Measurements from ENCODE around the gene KIF15.

Gene KIF15

DNA sequence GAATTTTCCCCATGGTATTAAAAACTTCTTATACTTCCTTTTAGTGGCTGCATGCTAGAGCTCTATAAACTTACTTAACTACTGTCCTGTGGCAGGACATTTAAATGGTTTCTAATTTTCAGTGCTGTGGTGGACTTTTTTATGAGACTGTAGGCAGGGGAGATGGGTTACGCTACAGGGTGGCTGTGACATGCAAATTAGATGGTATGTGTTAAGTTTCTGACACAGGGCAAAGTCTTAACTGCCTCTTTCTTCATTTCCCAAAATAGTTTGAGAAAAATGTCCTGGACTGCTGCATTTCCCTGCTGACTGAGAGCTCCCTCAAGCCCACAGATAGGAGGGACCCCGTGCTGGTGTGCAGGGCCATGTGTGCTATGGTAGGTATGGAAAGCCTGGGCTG, 134.8 kb downstream of the KIF15 start:
- Histone ChIP-seq H4K20me1 (ENCODE audit: control insufficient read depth, insufficient read depth, low read depth, low read length) (no peaks in the 10 kb centered on the region), H3K27ac (ENCODE audit: low read depth, low read length) (no peak overlapping the region), H3K36me3 (ENCODE audit: control insufficient read depth, low read length) (no peaks in the 10 kb centered on the region), H3K4me1 (ENCODE audit: control insufficient read depth, low read length) (peaks cover 4% of the 10 kb centered on the region; the same call in 1 of the 2 replicates), H3K4me3 (ENCODE audit: low read length) (no peak overlapping the region), H3K27me3 (ENCODE audit: control insufficient read depth, low read length) (no peaks in the 10 kb centered on the region), H3F3A (ENCODE audit: control insufficient read depth, insufficient read depth) (no peaks in the 10 kb centered on the region), H3K4me2 (ENCODE audit: low read length) (no peak overlapping the region), H3K79me2 (ENCODE audit: control insufficient read depth, low read length) (no peaks in the 10 kb centered on the region), H3K9me3 (ENCODE audit: control insufficient read depth, insufficient read depth, low read length) (no peaks in the 10 kb centered on the region), H3K9me2 (replicated peaks; ENCODE audit: control insufficient read depth, low read length) (no peaks in the 10 kb centered on the region)
- TF ChIP-seq EZH2phosphoT487 (IDR thresholded peaks at IDR 0.05; ENCODE audit: borderline replicate concordance, low read length) = no peak
- TF ChIP-seq, protein P1, sequence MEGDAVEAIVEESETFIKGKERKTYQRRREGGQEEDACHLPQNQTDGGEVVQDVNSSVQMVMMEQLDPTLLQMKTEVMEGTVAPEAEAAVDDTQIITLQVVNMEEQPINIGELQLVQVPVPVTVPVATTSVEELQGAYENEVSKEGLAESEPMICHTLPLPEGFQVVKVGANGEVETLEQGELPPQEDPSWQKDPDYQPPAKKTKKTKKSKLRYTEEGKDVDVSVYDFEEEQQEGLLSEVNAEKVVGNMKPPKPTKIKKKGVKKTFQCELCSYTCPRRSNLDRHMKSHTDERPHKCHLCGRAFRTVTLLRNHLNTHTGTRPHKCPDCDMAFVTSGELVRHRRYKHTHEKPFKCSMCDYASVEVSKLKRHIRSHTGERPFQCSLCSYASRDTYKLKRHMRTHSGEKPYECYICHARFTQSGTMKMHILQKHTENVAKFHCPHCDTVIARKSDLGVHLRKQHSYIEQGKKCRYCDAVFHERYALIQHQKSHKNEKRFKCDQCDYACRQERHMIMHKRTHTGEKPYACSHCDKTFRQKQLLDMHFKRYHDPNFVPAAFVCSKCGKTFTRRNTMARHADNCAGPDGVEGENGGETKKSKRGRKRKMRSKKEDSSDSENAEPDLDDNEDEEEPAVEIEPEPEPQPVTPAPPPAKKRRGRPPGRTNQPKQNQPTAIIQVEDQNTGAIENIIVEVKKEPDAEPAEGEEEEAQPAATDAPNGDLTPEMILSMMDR (IDR thresholded peaks at IDR 0.05; ENCODE audit: low read depth, low read length, poor library complexity, severe bottlenecking) = no peak

DNA sequence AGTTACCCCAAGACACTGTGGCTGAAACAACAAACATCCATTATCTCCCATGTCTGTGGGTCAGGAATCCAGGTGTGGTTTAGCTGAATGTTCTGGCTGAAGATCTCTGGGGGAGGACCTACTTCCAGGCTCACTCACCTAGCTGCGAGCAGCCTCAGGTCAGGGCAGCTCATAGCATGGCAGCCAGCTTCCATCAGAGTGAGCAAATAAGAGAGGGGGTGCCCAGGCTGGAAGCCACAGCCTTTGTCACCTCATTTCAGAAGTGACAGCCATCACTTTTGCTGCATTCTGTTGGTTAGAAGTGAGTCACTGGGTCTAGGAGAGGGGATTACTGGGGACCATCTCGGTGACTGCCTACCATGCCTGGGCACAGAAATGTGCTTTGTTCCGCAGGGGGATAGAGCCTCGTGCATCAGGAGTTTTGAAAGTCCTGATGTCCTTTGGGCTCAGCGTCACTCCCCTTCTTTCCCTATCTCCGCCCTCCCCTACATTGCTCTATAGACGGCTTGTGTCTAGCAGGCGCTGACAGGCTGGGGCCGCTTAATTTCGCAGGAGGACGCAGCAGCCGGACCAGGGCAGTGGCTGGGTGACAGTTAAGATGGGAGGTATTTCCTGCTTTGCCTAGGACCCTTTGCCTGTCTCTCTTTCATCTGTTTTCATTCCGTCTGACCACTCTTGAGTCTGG, 138.2 kb downstream of the KIF15 start:
- H3K4me1 ChIP-seq (ENCODE audit: control insufficient read depth, low read length) = peaks cover 4% of the 10 kb centered on the region; the same call in 1 of the 2 replicates
- H3K9me2 ChIP-seq (replicated peaks; ENCODE audit: control insufficient read depth, low read length) = no peaks in the 10 kb centered on the region
- H3K27ac ChIP-seq (ENCODE audit: low read depth, low read length) = no peak overlapping the region
- TF ChIP-seq EZH2phosphoT487 (IDR thresholded peaks at IDR 0.05; ENCODE audit: borderline replicate concordance, low read length) = no peak
- TF ChIP-seq, protein P1 (IDR thresholded peaks at IDR 0.05; ENCODE audit: low read depth, low read length, poor library complexity, severe bottlenecking) = no peak
- H3K27me3 ChIP-seq (ENCODE audit: control insufficient read depth, low read length) = no peaks in the 10 kb centered on the region
- no peak overlapping the region for H3K4me2 ChIP-seq (ENCODE audit: low read length)
- H3F3A ChIP-seq (ENCODE audit: control insufficient read depth, insufficient read depth) = no peaks in the 10 kb centered on the region
- H3K79me2 ChIP-seq (ENCODE audit: control insufficient read depth, low read length) = no peaks in the 10 kb centered on the region
- no peak overlapping the region for H3K4me3 ChIP-seq (ENCODE audit: low read length)
- H3K9me3 ChIP-seq (ENCODE audit: control insufficient read depth, insufficient read depth, low read length) = no peaks in the 10 kb centered on the region
- H4K20me1 ChIP-seq (ENCODE audit: control insufficient read depth, insufficient read depth, low read depth, low read length) = no peaks in the 10 kb centered on the region
- H3K36me3 ChIP-seq (ENCODE audit: control insufficient read depth, low read length) = no peaks in the 10 kb centered on the region

DNA sequence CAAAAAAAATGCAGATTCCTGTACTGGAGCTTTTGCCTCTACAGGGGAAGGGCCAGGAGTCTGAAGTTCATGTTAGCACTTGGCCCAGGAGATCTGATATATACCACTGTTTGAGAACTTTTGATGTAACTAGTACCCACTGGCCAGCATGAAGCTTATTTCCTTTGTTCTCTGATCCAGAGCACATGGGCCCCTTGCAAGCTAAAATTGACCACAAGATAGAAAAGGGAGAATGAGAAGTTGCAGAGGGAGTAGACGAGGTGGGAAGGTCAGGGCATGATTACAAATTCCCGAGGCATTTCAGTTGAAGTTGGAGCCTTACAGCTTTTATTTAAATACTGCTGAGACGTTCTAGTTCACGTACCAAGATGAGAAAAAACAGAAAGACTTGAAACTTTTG, 141.0 kb downstream of the KIF15 start:
- no peak overlapping the region for H3K4me3 ChIP-seq (ENCODE audit: low read length)
- TF ChIP-seq, protein P1 (IDR thresholded peaks at IDR 0.05; ENCODE audit: low read depth, low read length, poor library complexity, severe bottlenecking) = no peak
- no peak for TF ChIP-seq EZH2phosphoT487 (IDR thresholded peaks at IDR 0.05; ENCODE audit: borderline replicate concordance, low read length)
- H3K27me3 ChIP-seq (ENCODE audit: control insufficient read depth, low read length) = 0 out of 2 replicates have a peak, but pooled peaks cover 5% of the 10 kb centered on the region
- no peaks in the 10 kb centered on the region for H3K9me2 ChIP-seq (replicated peaks; ENCODE audit: control insufficient read depth, low read length)
- no peaks in the 10 kb centered on the region for H4K20me1 ChIP-seq (ENCODE audit: control insufficient read depth, insufficient read depth, low read depth, low read length)
- H3K9me3 ChIP-seq (ENCODE audit: control insufficient read depth, insufficient read depth, low read length) = no peaks in the 10 kb centered on the region
- H3K4me2 ChIP-seq (ENCODE audit: low read length) = no peak overlapping the region
- H3K36me3 ChIP-seq (ENCODE audit: control insufficient read depth, low read length) = no peaks in the 10 kb centered on the region
- H3K27ac ChIP-seq (ENCODE audit: low read depth, low read length) = no peak overlapping the region
- H3K4me1 ChIP-seq (ENCODE audit: control insufficient read depth, low read length) = no peaks in the 10 kb centered on the region
- no peaks in the 10 kb centered on the region for H3K79me2 ChIP-seq (ENCODE audit: control insufficient read depth, low read length)
- H3F3A ChIP-seq (ENCODE audit: control insufficient read depth, insufficient read depth) = no peaks in the 10 kb centered on the region
